ENCODE measurements around the gene ACADVL.
"Not testable (repeated sequence)": the region's sequence is repeated elsewhere in the genome, so short reads cannot be mapped to it uniquely, and the experiment has no call there.

- TF ChIP-seq CTCF, POLR2A, EP300 (IDR thresholded peaks at IDR 0.05): not testable (repeated sequence)
These were observed 24.1 kb downstream of the ACADVL start for GRCh38 chr17:7243838-7244237.

All from ovary (tissue), 3 donors.